Fibroblast of skin of back (primary cell): Measurements from ENCODE around the gene SFXN5.
A peak's percentile ranks its signal among the peaks of the same experiment; 100 is the strongest.

Source experiments
- DNase-seq: peaks from one replicate; pipeline ENCODE4 v3.0.0-alpha.2; 2013

SFXN5 gene

DNA sequence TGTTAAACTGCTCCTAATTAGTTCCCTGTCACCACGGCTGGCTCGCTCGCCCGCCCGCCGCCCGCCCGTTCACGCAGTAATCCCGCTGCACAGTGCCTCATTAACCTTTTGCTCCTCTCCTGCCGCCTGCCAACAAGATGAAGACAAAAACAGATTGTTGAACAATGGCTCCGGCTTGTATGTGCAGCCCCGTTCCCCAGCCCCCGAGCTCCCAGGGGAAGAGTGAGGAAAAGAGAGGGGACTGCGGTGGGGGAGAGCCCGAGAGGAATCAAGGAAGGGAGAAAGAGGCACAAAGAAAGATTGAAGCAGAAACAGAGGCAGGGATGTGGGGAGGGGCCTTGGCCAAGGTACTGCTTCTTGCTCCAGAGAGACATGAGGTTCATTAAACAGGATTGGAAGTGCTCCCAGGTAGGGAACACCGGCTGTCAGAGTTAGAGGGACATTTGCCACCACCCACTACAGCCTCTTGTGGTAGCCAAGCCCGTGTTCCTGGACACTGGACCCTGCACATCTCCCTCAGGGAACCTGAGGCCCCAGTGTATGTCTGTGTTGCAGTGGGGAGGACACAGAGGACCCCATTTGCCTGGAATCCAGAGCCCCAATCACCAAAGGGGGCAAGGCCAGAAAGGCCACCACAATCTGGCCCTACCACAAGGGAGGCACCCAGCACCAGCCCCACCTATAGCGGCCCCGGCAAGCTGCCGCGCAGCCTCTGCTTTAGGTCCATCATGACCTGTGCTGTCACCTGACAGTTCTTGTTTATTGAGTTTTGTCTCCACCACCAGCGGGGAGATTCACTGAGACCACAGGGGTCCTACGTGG, 116.1 kb downstream of the SFXN5 start:
- no peak for DNase-seq

DNA sequence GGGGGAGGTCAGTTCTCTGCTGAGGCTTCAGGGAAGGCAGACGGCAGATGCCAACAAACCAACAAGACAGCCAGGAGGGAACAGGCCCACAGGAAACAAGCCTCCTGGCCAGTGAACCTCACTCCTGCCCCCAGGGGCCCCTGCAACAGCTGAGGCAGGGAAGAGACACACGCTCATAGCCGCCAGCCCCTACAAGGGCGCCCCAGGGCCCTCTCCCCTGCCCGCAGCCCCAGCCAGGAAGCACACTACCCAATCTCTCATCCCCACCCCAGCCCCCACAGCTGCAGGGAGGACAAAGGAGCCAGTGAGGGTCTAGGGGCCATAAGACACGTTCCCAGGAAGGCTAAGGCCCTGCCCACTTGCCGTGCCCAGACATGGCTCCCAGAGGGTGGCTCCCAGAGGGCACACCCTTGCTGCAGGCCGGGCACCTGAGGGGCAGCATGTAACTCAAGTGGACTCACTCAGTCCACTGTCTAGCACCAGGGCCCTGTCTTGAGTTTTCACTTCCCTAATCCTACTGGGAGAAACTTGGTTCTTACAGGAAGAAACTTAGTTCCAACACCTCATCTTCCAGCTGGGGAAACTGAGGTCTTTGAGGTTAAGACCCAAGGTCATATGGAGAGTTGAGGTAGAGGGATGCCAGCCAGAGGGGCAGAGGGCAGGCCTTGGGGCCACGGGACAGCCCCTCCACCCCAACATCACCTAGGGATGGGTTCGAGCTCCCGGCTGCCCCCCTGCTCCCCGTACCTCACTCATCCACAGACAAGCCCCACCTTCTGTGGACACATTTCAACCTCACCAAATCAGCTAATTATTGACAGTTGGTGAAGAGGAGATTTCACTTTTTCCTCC, 116.9 kb downstream of the SFXN5 start:
- DNase-seq: no peak

DNA sequence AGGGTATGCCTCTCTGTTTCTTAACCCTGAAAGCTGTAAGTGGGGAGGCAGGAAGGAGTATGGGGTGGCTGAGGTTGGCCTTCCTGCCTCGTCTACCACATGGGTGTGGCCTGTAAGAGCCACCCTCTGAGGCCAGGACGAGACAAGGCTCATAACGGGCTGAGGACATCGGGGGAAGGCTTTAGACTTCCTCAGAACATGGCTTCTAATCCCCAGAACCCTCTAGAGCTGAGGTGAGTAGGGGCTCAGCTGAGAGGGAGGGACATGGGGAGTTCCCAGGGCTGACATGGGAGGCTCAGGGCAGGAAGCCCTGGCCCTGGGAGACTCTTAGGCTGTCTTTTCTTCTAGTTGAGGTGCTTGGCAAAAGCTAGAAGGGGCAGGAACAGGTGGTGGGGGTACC, 117.5 kb downstream of the SFXN5 start:
- DNase-seq: no peak

DNA sequence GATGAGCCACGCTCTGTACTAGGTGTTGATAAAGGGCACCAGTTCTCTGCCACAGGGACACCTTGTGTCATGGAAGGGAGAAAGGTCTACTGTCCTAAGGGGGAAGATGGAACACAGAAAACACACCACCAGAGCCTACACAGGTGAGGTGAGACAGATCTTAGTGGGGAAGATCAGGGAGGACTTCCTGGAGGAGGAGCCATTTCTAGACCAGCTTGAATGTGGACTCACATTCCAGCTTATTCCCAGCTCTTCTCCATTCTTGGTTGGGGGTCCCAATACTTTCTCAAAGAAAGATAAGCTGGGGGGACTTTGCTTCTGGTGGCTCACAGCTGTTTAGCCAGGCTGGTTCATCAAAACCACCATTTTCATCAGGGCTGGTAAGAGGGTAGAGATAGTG, 118.0 kb downstream of the SFXN5 start:
- DNase-seq: no peak

DNA sequence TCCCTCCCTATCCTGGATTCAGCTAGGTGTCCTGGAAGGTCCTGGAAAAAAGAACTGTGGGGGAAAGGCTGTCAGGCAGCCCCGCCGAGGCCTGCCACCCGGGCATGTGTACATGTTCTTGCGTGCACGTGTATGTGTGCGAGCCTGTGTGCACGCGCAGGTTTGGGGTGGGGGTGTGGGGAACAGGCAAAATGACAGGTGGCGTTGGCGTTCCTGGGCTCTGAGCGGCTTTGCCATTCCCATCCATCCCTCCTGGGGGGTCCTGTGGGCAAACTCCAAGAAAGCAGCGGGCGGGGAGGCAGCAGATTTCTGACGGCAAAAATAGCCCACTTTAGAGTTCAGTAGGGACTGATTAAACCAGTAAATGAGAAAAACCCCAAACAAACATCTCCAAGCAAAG, 118.6 kb downstream of the SFXN5 start:
- DNase-seq: no peak

DNA sequence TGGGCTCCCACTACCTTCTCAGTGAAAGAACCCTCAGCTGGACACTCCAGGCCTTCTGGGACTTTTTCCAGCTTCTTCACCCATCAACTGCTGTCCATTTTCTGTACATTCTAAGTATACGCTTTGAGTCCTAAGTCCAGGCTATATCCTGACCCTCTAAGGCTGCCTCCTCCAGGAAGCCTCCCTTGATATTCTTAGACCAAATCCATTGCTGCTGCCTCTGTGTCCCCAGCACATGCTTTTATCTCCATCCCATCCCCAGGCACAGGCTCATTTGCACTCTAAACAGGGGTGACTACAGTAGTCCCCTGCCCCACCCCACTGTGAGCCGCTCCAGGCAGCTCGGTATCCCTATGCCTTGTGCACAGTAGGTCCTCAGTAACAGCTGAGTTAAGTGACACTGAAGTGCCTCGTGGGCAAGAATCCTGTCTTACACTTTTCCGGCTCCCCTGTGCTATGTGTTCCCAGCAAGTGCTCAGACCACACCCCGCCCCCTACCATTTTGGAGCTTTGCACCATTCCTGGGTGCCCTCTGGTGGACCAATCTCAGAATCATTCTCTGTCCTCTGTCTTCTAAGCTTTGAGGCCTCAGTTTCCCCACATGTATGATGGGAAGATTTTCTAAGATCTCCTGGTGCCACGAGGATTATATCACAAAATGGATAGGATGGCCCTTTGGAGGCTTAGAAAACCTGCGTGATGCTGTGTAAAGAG, 119.2 kb downstream of the SFXN5 start:
- no peak for DNase-seq

DNA sequence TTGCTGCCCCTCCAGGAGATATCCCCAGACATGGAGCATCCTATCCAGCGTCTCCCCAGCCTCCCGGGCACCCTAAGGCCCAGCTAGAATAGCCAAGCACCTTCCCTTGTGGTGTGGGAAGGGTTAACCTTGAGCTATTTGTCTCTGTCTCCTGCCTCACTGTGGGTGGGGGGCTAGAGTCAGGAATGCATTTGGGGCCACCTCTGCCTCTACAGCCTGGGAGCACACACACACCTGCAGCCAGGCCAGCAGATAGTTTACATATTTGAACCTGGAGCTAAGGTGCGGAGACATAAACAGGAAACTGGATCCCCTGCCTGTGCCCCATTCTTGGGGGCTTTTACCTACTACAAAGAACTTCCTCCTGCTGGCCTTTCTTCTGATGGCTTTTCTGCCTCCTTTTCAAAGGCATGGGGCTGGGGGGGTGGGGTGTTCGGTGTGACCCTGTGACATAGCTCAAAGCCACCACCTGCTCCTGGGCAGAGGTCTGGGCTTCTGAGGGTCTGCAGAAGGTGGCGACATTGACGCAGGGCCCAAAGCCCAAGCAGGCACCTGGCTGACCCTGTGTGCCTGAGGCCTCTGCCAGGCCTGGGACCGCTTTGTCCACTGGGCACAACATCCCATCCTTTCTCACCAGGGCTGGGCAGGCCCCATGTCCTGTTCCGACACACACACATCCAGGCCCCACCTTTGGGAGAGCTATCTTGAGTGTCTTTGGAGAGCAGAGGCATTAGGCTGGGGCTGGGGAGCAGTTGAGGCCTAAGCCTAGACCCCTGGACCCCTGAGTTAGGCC, 120.0 kb downstream of the SFXN5 start:
- DNase-seq: no peak

DNA sequence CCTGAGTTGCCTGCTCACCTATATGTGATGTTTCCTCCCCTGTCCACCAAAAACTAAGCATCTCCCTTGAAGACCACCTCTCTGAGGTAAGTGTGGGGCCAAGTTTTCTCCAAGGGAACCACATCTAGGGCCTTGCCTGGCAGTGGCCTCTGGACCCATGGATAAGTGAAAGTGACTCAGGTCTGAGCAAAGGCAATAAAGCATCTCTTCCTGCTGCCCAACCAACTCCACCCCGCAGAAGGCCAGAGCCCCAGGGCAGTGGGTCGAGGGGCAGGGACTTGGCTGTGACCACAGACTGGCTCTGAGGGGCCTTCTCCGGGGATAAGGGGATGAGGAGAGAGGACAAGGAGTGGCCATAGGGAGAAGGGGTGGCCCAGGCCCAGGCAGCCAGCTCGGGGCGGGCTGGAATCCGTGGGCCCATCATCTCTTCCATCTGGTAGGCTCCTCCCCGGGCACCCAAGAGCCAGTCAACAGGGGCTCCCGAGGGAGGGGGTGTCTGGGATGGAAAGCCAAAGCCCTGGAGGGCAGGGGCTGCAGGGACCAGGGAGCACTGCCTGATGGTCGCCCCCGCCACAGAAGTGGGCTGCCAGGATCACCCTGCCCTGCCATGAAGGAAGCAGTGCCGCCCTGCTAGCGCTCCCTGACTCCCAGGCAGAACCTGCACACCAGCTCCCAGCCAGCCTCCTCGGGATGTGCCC, 120.8 kb downstream of the SFXN5 start:
- DNase-seq: no peak

DNA sequence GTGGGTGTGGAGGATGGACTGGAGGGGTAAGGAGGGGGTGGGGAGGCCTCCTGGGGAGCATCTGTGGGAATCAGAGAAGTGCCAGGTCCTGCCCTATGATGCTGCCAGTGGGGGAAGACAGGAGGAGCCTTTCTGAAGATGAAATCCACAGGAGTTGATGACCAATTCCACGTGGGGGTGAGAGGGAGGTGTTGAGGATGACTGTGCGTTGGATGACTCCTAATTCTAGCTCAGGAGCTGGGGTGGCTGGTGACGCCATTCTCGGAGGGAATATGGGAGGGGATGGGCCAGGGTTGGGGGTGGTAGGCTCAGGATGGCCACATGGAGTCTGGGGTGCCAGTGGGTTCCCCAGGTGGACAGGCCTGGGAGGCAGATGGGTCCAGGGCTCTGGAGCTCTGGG, 121.9 kb downstream of the SFXN5 start:
- no peak for DNase-seq

DNA sequence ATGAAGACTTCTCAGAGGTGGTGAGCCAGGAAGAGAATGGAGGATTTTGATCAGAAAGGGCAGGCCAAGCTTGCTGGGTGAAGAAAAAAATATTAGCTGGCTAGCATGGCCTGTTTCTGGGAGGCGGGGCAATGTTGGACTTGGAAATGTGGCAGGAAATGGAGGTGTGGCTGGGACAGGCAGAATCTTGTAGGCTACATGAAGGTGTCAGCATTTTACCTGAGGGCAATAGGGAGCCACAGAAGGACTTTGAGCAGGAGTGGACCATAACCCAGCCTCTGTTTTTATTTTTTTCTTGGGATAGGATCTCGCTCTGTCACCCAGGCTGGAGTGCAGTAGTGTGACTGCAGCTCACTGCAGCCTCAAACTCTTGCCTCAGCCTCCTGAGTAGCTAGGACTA, 122.5 kb downstream of the SFXN5 start:
- no peak for DNase-seq

DNA sequence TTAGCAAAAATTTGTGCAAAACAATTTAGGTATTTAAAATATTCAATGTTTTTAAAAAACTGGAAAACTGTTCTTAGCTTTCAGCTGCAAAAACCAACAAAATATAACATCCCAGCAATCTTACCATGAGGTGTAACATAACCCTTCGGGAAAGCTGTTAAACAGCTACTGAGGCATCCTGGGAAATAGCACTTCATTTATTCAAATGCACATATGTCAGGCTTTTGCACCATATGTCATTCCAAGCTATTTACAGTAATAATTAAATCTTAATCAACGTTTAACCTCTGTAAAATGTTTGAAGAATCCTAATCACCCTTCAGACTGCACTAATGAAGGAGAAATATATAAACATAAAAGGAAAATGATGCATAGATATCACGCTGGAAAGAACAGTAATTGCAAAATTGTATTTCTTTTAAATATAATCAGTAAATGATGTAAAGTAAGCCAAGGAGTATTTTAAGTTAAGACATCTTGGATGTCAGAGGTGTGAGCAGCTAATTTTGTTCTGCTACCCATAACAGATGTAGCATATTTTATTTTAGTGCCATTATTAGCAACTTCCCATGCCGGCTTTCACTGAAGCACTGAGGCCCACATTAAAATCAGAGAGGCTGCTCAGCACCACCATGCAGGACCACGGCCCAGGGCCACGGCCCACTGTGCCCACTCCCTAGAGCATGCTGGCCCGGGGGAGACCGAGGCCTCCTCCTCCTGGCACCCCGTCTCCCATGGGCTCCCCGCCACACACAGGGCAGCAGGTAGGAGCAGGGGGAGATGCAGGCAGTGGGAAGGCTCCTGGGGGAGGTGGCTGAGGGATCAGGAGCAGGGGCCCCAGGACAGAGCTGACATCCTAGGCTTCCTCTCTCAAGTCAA, 123.3 kb downstream of the SFXN5 start:
- DNase-seq: no peak

DNA sequence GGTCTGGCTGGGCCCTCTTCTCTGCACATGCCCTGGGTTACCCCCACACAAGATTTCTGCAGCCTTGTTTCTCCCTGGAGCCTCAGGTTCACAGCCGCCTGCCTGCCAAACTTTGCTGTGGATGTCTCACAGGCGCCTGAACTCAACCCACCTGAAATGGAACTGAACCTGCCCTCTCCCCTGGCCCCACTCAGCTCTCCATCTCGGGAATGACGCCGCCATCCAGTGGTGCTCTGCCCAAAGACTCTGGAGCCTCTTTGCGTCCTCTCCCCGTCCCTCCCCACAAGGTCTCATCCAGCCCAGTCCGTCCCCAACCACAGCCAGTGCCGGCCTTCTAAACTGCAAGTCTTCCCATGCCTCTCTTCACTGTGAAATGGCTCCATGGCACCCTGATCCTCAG, 125.0 kb downstream of the SFXN5 start:
- no peak for DNase-seq

DNA sequence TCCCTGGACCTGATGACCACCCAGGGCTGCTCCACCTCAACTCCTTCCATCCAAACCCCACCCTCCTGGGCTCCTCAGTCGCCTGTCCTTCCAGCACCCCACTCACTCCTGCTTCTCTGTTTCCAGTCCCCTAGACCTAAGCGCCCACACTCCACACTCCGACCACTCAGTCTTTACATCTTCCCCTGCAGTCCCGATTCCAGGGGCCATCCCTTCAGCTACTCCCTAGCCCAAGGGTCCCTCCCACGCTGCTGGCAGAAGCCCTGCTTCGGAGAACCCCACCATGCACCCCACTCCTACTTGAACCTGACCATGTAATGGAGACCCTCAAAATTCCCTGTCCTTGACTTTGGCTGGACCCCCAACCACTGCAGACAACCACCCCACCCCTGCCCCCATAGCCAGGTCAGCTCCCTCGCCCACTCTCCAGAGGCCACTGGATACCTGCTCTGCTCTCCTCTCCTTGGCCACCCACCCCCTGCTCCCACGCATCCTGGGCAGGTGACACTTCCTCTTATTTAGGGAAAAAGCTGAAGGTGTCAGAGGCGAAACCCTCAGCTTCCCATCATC, 126.0 kb downstream of the SFXN5 start:
- DNase-seq: no peak

DNA sequence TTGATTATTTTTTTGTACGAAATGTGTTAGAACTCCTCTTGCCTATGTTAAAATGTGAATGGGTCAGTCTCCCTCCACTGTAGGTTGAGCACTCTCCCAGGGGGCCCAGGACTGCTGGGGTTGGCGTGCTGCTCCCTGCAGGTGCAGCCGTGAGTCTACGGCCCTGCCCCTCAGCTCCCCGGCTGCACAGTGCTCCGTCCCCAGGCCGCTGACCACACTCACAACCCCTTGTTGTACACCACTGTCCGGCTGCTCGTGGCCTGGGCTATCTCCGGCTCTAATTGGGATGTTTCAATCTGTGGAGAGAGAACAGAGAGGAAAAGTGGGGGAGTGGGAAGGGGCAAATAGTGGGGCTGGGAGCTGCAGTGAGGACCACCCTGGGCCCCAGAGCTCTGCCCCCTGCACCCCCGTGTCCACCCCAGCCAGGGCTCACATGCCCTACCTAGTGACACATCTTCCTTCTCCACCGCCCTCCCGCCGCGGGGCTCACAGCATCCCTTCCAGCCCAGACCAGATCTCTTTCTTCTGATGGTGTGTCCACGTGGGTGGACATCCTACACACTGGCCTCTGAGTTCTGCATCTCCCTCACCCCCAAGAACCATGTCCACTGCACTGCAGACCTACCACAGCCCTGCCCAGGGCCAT, 126.6 kb downstream of the SFXN5 start:
- DNase-seq: no peak

DNA sequence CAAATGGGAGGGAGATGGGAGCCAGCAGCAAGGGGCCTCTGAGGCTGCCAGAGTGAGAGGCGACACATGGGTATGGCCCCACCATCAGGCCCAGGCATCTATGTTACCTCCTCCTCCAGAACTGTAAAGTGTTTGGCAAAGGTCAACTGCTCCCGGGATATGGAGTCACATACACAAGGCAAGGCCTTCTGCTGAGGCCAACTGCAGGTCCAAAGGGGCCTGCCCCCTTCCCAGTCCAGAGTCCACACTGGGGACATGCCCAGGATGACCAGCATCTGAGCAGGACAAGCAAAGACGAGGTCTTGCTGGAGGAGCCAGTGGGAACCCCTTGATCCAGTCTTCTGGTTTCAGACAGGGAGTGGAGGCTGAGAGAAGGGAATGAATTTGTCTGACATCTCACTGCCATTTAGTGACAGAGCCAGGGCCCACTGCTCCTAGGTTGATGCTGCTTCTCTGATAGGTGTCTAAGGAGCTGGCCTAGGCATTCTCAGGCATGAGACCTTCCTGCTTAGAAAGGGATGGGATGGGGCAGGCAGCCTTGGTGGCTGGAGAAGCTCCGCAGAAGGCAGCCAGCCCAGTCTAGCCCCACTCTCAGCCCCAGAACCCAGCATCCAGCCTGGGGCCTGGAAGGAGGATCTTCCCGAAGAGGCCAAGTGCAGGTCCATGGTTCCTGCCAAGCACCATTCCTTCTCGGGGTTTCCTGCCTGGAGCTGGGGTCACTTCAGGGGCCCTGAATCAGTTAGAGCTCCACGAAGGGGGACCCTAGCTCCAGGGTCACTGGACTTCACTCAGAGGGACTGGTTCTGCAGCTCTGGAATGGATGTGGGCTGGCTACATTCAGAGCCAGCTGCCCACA, 127.7 kb downstream of the SFXN5 start:
- no peak for DNase-seq

DNA sequence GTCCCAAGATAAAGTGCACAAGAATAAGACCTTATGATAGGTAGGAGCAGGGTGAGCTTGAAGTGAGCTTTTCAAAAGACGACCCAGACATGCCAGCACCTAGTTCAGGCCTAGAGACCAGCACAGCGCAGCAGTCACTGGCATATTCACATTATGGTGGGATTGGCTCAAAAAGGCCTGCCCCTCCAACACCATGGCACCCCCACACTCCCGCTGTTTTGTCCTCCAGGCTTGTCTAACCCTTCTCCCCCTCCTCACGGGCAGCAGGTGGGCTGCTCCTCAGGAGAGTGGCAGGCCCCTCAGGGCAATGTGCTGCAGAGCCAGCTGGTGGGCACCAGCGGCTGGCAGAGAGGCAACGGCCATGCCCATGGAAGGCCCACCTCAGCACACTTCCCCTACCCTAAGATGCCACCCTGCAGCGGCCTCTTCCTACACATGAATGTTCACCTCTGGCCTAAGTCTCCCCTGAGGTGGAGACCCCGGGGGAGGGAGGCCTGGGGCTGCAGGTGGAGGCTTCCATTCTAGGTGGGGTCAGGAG, 128.6 kb downstream of the SFXN5 start:
- no peak for DNase-seq

DNA sequence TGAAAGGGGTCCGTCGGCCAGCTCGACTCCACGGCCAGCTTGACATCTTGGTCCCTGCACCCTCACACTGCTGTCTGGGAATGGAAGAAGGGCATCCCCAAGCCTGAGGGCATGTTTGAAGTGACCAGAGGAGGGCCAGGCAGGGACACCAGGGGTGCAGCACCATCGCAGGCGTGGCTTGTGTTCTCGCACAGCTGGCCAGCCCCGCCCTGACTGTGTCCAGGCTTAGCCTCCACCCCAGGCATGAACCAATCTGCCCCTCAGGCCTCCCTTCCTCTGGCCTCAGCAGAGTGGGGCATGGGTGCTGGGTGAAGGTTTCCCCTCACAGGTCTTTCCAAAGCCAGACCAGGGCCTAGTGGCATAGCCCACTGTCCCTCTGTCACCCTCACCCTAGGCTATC, 129.2 kb downstream of the SFXN5 start:
- DNase-seq: no peak

DNA sequence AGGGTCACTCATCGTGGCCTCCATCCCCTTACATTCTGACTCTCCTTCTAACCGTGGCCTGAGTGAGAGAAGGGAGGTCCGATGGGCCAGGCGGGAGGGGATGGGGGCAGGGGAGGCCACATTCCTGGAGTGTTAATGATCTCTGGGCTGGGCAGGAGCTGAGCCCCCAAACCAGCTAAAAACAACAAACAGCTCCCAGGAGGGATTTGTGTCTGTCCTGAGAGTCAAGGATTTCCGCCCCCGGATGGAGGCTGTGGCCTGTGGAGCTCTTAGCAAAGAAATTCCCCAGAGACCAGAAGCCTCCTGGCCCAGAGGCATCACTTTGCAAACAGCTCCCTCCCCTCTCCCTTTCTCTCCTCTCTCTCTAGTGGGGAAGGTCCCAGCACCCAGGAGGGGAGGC, 130.7 kb downstream of the SFXN5 start:
- peak; percentile 93 for DNase-seq

DNA sequence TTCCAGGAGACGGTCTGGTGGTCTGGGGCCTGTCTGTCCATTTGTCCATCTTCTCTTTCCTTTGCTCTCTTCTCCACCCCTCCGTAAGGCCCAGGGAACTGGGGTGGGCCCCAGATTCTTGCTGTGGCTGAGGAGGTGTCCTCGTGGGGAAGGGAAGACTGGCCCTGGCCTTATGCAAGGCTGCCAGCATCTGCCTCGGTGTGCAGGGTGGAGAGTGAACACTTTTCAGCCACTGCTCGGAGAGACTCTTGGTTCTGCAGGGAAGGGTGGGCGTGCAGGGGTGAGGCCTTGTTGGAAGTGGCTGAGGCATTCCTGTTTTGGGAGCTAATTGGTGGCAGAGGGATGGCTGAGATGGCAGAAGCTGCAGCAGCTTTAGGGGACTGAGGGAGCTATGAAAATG, 131.2 kb downstream of the SFXN5 start:
- no peak for DNase-seq
